GM19238 (cell line): ENCODE data around the gene MEAK7.

ENCODE experiments used
- DNase-seq: peaks from one replicate; pipeline ENCODE4 v3.0.0; 2011; ENCODE audit warnings: low spot score; ENCODE audit not compliant: insufficient read length

MEAK7 gene

DNA sequence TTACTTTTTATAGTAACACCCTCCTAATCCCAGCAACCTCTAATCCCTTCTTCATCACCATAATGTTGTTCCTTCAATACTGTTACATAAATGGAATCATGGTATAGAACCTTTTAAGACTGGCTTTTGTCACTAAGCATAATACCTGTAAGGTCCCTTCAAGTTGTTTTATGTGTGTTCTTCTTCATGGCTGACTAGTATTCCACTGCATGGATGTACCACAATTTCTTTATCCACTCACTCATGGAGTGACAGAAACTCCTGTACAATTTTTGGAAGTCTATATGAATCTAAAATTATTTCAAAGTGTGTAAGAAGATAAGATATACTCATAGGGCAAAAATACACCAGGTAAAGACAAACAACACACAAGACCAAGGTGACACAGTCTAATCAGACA lies 36.8 kb downstream of the MEAK7 start:
- no peak for DNase-seq

DNA sequence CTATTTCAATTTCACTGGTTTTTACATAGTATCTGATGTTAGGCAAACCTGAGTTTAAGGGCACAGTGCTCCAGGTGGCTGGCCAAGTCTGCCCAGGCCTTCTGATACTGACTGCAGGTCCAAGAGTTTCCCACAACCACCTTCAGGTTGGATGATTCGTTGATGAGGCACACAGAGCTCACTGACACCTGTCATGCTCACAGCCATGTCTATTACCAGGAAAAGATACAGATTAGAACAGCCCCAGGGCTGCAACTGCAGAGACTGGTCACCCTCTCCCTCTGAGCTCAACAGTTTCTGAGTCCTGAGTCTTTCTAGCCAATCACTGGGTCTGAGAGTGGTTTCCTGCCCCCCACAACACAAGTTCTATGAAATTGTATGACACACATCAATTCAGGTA lies 37.2 kb downstream of the MEAK7 start:
- no peak for DNase-seq

- DNase-seq, result no peak
Measured at GRCh38 chr16:84466692-84467091, 37.8 kb downstream of the MEAK7 start.

DNA sequence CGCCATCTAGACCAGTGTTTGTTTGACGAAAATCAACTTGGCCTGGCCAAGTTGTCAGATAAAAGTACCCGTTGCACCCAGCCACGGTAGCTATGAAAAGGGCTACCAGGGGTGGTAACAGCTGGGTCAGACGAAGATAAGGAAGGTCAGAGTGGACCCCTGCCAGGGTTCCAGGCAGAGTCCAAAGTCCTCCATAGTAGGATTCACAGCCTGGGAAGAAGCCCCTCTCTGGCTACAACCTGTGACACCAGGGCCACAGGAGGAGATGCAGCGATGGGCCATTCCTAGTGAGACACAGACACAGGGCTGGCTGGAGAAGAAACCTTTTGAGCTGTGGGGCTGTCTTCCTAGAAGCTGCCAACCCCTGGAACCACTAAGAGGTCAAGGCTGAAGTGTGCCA lies 39.3 kb downstream of the MEAK7 start:
- no peak for DNase-seq

GRCh38 chr16:84464116-84464515 lies 40.3 kb downstream of the MEAK7 start:
- no peak for DNase-seq

DNA sequence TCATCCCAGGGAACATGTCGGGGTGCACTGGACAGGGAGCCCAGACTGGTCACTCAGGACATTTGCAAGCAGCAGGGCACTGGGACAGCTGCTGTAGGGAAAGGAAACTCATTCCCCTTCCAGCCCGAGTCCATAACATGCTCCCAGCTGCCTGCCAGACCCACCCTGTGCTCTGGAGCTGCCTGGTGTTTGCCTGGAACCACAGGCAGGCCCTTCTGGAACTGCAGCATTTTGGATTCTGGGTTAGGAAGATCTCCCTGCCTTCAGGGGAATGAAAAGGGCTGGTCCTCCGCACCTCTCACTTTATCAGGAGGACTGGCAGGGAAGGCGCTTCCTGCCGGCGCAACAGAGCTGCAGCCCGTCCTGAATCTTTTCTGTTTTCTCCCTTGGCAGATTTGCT lies 41.2 kb downstream of the MEAK7 start:
- no peak for DNase-seq

DNA sequence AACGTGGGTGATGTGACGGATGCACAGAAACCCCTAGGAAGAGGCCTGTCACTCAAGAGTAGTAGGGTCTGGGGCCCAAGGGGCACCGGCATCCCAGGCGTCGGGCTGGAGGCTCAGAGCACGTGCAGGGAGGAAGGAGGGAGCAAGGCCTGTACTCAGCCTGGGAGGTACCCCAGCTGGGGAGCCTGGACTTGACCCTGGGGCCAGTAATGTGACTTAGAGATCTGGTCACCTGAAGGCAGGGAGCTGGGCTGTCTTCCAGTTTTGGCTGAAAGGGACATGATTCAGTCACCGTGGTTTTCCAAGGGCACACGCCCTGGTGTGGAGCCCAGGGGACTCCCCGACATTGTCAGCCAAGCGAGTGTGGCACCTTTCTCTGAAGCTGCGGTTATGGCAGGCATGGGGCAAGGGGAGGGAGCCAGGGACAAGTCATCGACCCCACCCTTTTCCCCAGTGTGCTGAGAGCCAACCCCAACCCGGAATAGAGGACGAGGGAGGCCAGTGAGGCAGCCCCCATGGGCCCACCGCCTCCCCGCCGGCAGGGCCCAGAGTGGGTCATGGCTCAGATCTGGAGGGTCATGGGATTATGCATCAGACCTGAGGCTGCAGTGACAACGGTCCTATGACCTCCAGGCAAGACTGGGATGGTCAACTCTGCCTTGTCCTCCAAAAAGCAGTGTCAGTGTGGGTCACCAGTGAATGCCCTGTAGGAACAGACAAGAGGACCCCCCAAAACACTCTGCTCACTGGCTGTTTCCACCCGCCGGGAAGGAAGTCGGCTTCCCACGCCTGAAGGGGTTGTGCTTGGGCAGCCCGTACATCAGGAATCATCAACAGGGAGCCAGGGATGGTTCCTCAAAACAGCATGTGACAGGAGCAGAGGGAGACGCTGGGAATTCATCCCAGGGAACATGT lies 41.9 kb downstream of the MEAK7 start:
- no peak for DNase-seq

GRCh38 chr16:84461413-84462295 lies 42.8 kb downstream of the MEAK7 start:
- DNase-seq, result no peak

GRCh38 chr16:84461029-84461412 lies 43.4 kb downstream of the MEAK7 start:
- DNase-seq, result no peak

DNA sequence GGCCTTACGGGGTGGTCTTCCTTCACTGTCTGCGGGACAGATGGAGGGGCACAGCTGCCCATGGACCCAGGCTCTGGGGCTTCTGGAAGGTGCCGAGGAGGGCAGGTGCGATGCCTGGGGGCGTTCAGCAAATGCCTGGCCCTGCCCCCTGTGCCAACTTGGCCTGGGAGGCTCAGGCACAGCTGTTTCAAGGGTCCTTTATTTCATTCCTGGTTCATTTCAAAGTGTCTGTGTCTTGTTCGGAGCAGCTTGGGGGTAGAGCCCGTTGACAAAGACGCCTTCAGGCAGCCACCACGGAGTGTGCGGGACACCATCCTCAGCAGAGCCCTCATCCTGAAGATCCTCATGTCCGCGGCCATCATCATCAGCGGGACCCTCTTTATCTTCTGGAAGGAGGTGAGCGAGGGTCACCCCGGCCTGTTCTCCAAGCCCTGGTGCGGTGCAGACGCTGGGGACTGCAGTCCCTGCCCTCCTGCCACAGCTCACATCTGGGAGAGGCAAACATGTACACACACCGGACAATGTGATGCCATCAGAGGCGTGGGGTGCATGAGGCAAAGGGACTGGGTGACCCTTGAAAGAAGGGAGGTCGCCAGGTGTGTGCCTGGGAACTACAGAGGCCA lies 43.9 kb downstream of the MEAK7 start:
- no peak for DNase-seq

GRCh38 chr16:84459941-84460405 lies 44.5 kb downstream of the MEAK7 start:
- DNase-seq, result no peak

- no peak for DNase-seq
Measured at GRCh38 chr16:84459533-84459894, 44.9 kb downstream of the MEAK7 start.

GRCh38 chr16:84458606-84459532 lies 45.6 kb downstream of the MEAK7 start:
- DNase-seq, result no peak

- DNase-seq, result no peak
Measured at GRCh38 chr16:84455031-84455430, 49.4 kb downstream of the MEAK7 start.
